Right kidney (tissue), 1 donor: ENCODE results near the gene CXCL5.
"Not testable (repeated sequence)": the region's sequence is repeated elsewhere in the genome, so short reads cannot be mapped to it uniquely, and the experiment has no call there.

Experiments
- DNase-seq: peaks from one replicate; pipeline ENCODE4 v3.0.0-alpha.2; 2016

Gene CXCL5

DNA sequence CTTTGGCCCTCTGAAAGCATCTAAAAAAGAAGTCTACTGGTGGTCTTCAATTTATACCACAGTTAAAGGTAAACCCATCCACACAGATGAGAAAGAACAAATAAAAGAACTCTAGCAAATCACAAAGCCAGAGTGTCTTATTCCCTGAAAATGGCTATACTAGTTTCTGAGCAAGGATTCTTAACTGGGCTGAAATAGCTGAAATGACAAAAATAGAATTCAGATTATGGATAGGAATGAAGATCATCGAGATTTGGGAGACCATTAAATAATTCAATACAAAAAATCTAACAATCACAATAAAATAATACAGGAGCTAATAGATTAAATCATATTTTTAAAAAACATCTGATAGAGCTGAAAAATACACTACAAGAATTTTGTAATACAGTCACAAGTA lies 28.5 kb downstream of the CXCL5 start:
- no peak for DNase-seq

DNA sequence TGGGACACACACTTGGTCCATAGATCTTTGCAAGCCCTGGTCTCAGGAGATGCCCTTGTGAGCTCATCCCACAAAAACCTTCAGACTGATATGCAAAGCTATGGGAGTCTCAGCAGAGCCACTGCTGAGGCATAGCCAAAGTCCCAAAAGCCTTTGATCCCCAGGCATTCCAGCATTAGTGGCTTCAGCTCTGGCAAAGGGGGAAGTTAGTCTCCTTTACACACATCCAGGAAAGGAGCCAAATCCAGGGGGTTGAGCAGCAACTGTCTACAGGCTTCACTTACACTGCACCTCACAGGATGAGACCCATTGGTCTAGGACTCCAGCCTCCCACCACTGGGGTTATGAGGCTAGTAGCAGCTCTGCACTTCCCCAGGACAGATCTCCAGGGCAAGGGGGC lies 30.6 kb downstream of the CXCL5 start:
- DNase-seq: no peak

DNA sequence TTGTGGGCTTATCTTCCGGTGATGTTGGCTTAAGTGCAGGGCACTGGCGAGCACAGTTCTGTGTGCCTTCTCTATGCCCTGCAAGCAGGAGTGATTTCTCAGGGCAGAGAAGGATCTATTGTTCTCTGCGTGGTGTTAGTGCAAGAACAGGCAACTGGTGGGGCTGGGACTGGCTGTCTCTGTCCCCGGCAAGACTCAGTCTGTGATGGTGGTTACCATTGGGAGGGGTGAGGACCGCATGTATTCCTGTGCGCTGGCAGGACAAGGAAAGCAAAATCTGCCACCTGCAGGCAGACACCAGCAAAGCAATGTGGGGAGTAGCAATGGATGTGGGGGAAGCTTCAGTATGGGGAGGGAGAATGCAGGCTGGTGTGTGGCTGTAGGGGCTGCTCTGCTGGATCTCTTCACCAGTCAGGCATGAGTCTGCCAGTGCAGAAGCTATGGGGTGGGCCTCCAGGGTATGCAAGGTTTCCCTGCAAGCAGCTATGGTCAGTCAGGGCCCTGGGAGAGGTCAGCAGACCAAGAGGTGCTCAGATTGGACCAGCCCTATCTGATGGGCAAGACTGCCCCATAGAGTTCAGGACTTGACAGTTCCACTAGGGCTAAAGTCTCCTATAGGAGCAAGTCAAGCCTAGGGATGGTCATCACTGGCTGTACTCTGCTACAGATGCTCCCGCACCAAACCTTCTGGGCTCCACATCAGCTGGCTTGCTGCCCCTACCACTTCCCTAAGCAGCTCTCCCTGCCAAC lies 33.4 kb downstream of the CXCL5 start:
- DNase-seq: no peak

GRCh38 chr4:73962724-73963123 lies 35.8 kb downstream of the CXCL5 start:
- DNase-seq: no peak

- DNase-seq: not testable (repeated sequence)
Observed at GRCh38 chr4:73959041-73959440, 39.4 kb downstream of the CXCL5 start.

GRCh38 chr4:73952352-73952751 lies 46.1 kb downstream of the CXCL5 start:
- no peak for DNase-seq

DNA sequence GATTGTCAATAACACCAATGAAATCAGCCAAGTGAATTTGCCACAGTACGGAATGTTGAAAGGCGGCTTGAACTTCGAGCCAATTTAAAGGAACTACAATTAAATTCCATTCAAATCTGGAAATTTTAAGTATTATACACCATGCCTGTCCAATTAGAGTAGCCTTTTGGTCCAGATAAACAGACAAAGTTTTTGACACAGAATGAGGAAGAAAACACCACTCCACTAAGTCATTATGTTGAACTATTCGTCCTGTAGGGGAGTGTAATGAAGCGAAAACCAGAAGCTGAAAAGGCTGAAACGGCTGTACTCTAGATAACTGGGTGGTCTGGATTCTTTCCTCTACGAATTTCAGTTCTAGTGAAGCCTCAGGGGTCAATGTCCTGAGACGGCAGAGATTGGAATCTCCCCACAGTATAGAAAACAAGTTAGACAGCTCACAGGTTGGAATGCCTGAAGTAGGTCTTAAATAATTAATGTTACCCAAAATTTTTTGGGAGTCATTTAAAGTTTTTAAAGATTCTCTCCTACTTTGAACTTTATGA lies 48.0 kb downstream of the CXCL5 start:
- not testable (repeated sequence) for DNase-seq

- no peak for DNase-seq
Observed at GRCh38 chr4:73948990-73949706, 49.3 kb downstream of the CXCL5 start.

GRCh38 chr4:73948291-73948690 lies 50.2 kb downstream of the CXCL5 start:
- DNase-seq: no peak

DNA sequence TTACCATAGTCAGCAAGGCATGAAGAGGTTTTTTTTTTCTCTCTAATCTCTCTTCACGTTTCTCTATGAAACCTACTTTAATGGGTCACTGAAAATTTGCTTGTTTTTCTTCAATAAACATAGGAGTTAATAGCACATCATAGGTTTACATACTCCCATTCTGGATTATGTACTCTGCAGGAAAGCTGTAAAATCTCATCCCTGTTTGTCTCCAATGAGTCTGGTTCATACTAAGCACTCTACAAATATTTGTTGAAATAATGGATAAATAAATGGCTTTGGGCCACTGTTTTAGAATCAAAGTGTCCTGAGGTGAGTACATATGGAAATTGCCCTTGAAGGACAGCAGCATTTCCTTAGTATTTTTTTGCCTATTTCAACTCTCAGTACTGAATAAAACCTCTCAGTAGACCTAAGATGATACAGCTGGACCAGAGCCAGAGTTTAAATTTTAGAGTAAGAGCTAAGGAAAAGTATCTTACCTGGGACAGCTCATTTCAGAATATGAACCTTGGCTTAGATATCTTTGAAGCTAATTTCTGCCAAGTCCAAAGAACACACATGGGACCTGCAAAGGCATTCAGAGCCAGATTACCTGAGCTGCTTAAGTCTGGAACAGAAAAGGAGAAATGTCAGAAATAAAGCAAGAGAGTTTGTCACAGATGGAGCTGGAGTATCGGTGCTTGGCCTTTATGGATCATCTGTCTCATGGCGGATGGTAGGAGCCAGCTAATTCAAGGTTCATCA lies 51.1 kb downstream of the CXCL5 start:
- DNase-seq: no peak

- no peak for DNase-seq
Observed at GRCh38 chr4:73945674-73946449, 52.6 kb downstream of the CXCL5 start.
